Natural killer cell treated with Interleukin-12 subunit alpha and Interleukin-12 subunit beta and Interleukin-15 and Interleukin-18, amount 100 ng/mL, for 72 hours (primary cell): ENCODE results near the gene DCAF12. TPM values are rescaled to one million over a fixed set of nuclear protein-coding genes. Genes with fewer than 3 reads are reported as not detected.

Experiments
- ATAC-seq, 2 donors: fragments of 150-1000 bp; cut with Tn5 transposase in 1 of 2; sonication (Bioruptor Pico), chemical (Tn5 transposase) in 1 of 2; 2 replicates each; pipeline ENCODE4 v1.10.0; 2021
- DNase-seq: peaks from one replicate; pipeline ENCODE4 v3.0.0; 2022; ENCODE audit warnings: low spot score
- H3K27ac Mint-ChIP-seq, 2 donors: 1 replicate in 1 of 2; 2 replicates in 1 of 2; pipeline ENCODE4 v1.8.0; 2022; ENCODE audit warnings: mixed read lengths in 2 of 2, mild to moderate bottlenecking in 1 of 2, moderate library complexity in 1 of 2
- H3K27me3 Mint-ChIP-seq, 2 donors: 1 replicate in 1 of 2; 2 replicates in 1 of 2; pipeline ENCODE4 v1.8.0; 2022; ENCODE audit warnings: mixed read lengths in 2 of 2
- H3K36me3 Mint-ChIP-seq: one replicate; pipeline ENCODE4 v1.8.0; 2022; ENCODE audit warnings: mixed read lengths
- H3K4me1 Mint-ChIP-seq, 2 donors: 1 replicate in 1 of 2; 2 replicates in 1 of 2; pipeline ENCODE4 v1.8.0; 2022; ENCODE audit warnings: low read depth in 2 of 2, mixed read lengths in 2 of 2, mild to moderate bottlenecking in 1 of 2
- H3K4me3 Mint-ChIP-seq: one replicate; pipeline ENCODE4 v1.8.0; 2022; ENCODE audit warnings: mixed read lengths
- H3K9me3 Mint-ChIP-seq: 2 replicates; pipeline ENCODE4 v1.8.0; 2022; ENCODE audit warnings: mixed read lengths
- total RNA-seq, 2 donors: library from RNA; stranded (reverse); gene quantifications; one replicate each; pipeline ENCODE4 v1.2.3, GENCODE V29; 2022

Gene DCAF12
- total RNA-seq: 10 to 100 TPM; 36.5 to 54.8 TPM

DNA sequence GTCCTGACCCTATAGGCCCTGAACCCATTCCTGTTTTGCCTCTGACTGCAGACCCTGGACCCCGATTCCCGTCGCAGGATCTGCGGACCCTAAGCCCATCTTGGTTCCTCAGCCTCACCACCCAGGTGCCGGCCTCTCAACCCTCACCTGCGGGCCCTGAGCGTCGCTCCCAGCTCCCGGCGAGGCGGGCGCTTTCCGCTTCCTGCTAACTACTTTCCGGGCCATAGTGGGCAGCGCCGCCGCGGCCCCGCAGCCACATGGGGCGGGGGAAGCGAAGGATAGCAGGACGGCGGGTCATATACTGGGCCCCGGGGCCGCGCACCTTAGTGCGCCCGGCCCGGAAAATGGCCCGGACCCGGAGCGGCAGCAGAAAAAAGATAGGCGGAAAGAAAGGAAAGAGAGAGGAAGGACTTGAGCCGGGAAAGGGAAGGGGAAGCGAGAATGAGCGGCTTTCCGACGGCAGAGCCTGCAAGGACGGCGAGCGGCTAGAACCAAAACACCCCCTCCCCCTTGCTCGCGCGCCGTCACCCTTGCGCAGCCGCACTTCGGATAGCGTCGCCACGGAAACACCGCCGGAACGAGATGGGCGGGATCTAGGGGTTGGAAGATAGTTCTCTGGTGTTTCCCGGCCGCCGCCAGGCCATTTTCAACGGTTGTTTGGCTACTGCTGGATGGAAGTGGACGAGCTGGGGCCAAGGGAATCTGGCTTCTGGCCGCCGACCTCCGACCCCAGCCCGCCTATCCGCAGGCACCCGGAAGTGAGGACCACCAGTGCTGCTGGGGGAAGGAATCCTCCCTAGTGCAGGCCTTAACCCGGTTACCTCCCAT, at the start of gene DCAF12:
Gene DCAF12, minus strand, starts transcription at position 492 of the 828 bp plus-strand sequence. Its CDS starts 267 bp downstream, at position 225.
- peak; percentile 93 to 97 for ATAC-seq
- peak; percentile 92 for DNase-seq
- peak within 1 kb of the TSS; percentile 100 for H3K4me3 Mint-ChIP-seq
- H3K4me1 Mint-ChIP-seq: peaks cover 43 to 53% of the 10 kb centered on the region in 2 donors
- H3K36me3 Mint-ChIP-seq: peaks cover 27% of the 10 kb centered on the region
- H3K9me3 Mint-ChIP-seq: no peaks in the 10 kb centered on the region
- peak within 1 kb of the TSS; percentile 98 for H3K27ac Mint-ChIP-seq
- H3K27me3 Mint-ChIP-seq: no peaks in the 10 kb centered on the region

DNA sequence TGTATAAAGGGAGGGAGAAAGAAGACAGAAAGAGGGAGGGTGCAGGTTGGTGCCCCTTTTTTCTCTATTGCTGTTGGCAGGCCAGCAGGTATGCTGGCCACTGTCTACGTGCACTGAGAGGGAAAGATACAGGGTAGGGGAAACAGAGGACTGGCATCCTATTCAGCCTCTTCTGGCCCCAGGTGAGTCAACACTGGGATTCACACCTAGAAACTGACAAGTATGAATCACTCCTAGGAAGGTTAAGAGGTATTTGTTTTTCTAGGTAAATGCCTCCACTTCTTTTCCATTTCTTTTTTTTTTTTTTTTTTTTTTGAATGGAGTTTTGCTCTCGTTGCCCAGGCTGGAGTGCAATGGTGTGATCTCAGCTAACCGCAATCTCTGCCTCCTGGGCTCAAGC, 49.6 kb upstream of the DCAF12 start:
- H3K4me1 Mint-ChIP-seq: peaks cover 14 to 20% of the 10 kb centered on the region in 2 donors
- H3K27me3 Mint-ChIP-seq: no peaks in the 10 kb centered on the region
- ATAC-seq (no peak), DNase-seq (no peak)
- no peaks in the 10 kb centered on the region for H3K9me3 Mint-ChIP-seq
- H3K4me3 Mint-ChIP-seq: no peak overlapping the region
- peak overlapping the region in 1 of 2 donors; percentile 13 for H3K27ac Mint-ChIP-seq
- peaks cover 10% of the 10 kb centered on the region for H3K36me3 Mint-ChIP-seq

DNA sequence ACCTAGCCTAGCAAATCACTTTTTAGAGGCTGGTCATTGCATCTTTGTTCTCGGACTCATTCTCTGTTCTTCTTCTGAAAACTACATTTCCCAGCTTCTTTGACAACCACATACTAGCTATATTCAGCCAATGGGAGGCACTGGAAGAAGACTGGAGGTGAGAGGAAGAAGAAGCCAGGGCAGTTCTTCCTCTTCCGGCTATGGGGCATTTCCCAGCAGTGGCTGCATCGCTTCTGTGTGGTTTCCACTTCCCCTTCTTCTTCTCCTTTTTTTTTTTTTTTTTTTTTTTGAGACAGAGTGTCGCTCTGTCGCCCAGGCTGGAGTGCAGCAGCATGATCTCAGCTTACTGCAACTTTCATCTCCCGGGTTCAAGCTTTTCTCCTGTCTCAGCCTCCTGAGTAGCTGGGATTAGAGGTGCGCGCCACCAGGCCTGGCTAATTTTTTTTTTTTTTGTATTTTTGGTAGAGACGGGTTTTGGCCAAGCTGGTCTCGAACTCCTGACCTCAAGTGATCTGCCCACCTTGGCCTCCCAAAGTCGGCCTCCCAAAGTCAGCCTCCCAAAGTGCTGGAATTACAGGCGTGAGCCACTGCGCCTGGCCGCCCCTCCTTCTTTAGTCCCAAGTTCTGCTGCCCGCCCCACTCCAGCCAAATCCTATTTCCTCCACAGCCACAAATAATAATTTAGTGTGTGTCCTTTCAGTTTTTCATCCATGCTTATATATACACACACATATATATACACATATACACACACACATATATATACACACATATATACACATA, 45.4 kb upstream of the DCAF12 start:
- Mint-ChIP-seq H3K27ac (peak overlapping the region; percentile 56 to 77), H3K9me3 (no peaks in the 10 kb centered on the region), H3K36me3 (no peaks in the 10 kb centered on the region), H3K27me3 (no peaks in the 10 kb centered on the region), H3K4me1 (peaks cover 6 to 11% of the 10 kb centered on the region in 2 donors), H3K4me3 (peak overlapping the region; percentile 75)
- peak; percentile 69 for DNase-seq
- peak; percentile 75 to 87 for ATAC-seq

DNA sequence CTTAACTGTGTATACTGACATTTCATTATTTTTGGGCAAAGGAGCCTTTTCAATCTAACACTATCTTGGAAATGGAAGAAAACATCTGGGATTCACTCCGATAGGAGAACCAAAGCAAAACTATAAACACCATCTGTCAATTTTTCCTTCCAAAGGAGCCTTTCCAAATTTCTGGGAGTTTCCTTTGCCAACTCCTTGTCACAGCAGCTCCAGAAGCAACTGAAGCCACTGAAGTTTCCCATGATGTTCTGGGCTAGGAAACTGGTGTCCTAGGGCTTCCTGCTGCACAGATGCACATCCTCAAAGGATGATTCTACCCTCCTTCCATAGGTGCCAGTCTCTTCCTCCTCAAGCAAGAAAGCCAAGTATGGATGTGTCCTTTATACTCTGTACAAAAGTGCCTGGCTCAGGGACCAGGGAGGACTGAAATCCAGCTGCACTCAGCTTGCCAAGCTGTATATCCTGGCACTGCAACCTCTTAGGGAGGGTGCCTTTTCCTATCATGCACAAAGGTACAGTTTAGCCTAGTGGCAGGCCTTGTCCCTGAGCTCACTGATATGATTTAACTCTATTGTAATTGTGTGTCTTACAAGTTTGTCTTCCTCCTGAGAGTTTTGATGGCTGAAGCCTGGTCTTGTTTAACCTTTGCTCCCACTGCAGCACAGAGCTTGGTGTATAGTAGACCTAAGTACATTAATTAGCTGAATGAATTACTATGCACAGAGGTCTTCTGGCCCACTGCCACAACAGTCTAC, 43.9 kb upstream of the DCAF12 start:
- Mint-ChIP-seq H3K4me3 (no peak overlapping the region), H3K4me1 (peaks cover 6 to 11% of the 10 kb centered on the region in 2 donors), H3K27me3 (no peaks in the 10 kb centered on the region), H3K27ac (peak overlapping the region in 1 of 2 donors; percentile 47), H3K9me3 (no peaks in the 10 kb centered on the region), H3K36me3 (no peaks in the 10 kb centered on the region)
- ATAC-seq (peak in 1 of 2 donors; percentile 36), DNase-seq (no peak)

DNA sequence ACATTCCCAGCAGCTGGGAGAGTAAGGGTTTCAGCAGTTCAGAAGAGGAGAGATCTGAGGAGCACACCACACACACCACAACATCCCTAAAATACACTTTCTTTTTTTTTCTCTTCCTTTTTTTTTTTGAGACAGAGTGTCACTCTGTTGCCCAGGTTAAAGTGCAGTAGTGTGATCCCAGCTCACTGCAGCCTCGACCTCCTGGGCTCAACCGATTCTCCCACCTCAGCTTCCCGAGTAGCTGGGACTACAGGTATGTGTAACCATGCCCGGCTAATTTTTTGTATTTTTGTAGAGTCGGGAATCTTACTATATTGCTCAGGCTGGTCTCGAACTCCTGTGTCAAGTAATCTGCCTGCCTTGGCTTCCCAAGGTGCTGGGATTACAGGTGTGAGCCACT, 42.6 kb upstream of the DCAF12 start:
- Mint-ChIP-seq H3K4me1 (peaks cover 6 to 11% of the 10 kb centered on the region in 2 donors), H3K4me3 (no peak overlapping the region), H3K36me3 (no peaks in the 10 kb centered on the region), H3K9me3 (no peaks in the 10 kb centered on the region), H3K27me3 (no peaks in the 10 kb centered on the region), H3K27ac (no peak overlapping the region)
- ATAC-seq: no peak
- DNase-seq: no peak

DNA sequence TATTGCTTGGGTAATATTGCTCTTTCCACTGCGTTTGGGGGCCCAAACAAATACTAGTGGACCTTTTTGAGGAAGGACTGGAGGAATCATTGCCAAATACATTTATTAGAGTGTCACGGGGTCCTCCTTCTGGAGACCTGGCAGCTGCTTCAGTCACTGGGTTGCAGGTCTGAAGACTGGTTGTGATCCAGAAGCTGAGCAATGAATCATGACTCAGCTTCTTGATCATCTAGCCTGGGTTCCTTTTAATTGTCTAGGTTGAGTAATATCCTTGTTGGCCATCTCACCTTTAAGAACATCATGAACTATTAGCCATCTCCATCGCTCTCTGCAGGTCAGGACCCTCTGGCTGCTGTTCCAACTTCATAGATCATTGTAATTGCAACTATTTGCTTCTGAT, 36.9 kb upstream of the DCAF12 start:
- no peaks in the 10 kb centered on the region for H3K36me3 Mint-ChIP-seq
- H3K27ac Mint-ChIP-seq: no peak overlapping the region
- no peaks in the 10 kb centered on the region for H3K27me3 Mint-ChIP-seq
- H3K9me3 Mint-ChIP-seq: no peaks in the 10 kb centered on the region
- H3K4me1 Mint-ChIP-seq: peaks cover 0 to 3% of the 10 kb centered on the region in 2 donors
- no peak overlapping the region for H3K4me3 Mint-ChIP-seq
- no peak for ATAC-seq
- no peak for DNase-seq

DNA sequence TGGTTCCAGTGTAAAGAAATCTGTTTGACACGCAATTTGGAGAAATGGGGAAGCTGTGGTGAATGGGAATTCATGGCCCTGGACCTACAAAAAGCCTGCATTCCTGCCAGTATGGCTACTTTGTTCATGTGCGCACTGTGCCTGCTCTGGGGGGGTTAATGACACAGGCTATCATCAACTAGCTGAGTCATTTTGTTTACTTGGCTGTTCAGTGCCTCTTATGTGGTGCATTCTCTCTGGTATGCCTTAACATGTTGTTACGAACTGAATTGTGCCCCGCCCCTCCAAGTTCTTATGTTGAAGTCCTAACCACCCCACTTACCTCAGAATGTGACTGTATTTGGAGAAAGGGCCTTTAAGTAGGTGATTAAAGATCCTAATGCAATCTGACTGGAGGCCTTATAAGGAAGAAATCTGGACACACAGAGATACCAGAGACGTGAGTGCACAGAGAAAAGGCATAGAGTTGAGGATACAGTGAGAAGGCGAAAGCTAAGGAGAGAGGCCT, 31.9 kb upstream of the DCAF12 start:
- Mint-ChIP-seq H3K9me3 (no peaks in the 10 kb centered on the region), H3K27me3 (no peaks in the 10 kb centered on the region), H3K4me3 (no peak overlapping the region), H3K36me3 (no peaks in the 10 kb centered on the region), H3K27ac (no peak overlapping the region), H3K4me1 (peaks cover 0 to 2% of the 10 kb centered on the region in 2 donors)
- ATAC-seq (no peak), DNase-seq (no peak)

DNA sequence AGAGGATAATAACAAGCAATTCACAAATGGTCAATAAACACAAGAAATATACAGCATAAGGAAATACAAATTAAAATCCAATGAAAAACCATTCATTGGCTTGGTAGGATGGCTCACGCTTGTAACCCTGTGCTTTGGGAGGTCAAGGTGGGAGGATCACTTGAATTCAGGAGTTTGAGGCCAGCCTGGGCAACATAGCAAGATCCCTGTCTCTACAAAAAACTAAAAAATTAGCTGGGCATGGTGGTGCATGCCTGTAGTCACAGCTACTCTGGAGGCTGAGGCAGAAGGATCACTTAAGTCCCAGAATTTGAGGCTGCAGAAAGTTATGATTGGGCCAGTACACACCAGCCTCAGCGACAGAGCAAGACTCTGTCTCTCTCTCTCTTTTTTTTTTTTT, 31.4 kb upstream of the DCAF12 start:
- H3K4me1 Mint-ChIP-seq: no peaks in the 10 kb centered on the region
- ATAC-seq (no peak), DNase-seq (no peak)
- no peaks in the 10 kb centered on the region for H3K27me3 Mint-ChIP-seq
- H3K36me3 Mint-ChIP-seq: no peaks in the 10 kb centered on the region
- no peak overlapping the region for H3K4me3 Mint-ChIP-seq
- no peak overlapping the region for H3K27ac Mint-ChIP-seq
- no peaks in the 10 kb centered on the region for H3K9me3 Mint-ChIP-seq

DNA sequence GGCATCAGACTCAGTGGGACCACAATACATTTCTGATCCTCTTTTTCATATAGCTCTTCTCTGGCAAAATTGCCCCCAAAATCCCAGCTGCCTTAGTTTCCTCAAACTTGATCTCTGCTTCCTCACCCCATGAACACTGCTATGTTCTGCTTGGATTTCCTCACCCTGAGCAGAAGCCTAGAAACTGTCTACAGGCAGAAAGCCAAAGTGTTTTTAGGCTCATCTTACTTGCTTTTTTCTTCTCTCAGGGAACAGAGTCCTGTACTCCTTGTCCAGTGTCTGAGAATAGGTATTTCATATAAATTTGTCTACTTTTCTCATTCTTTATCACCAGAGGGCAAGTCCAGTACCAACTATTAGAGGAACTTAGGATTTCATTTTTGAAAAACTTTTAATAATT, 30.8 kb upstream of the DCAF12 start:
- no peak for DNase-seq

DNA sequence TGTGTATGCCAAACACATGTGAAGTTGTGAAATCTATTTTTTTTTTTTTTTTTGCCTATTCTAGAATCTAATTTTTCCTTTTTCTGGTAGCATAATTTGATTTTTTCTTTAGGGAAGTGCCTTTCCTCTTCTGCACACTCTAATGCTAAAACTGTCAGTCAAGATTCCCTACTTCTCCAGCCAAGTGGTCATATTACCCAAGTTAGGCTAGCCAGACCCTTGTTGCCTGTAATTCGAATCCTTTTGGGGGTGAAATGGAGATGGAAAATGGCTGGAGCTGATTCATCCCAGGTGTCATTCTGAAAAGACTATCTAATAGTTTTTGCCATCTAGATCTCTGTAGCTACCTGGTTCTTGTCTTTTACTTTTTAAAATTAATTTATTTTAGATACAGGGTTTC, 27.6 kb upstream of the DCAF12 start:
- Mint-ChIP-seq H3K4me1 (no peaks in the 10 kb centered on the region), H3K27ac (no peak overlapping the region), H3K27me3 (no peaks in the 10 kb centered on the region), H3K36me3 (no peaks in the 10 kb centered on the region), H3K9me3 (no peaks in the 10 kb centered on the region), H3K4me3 (no peak overlapping the region)
- ATAC-seq (no peak), DNase-seq (no peak)

More for the DNA sequence above, 30.8 kb upstream of the DCAF12 start:
- ATAC-seq: no peak
- Mint-ChIP-seq H3K36me3 (no peaks in the 10 kb centered on the region), H3K27me3 (no peaks in the 10 kb centered on the region), H3K9me3 (no peaks in the 10 kb centered on the region), H3K4me1 (no peaks in the 10 kb centered on the region), H3K27ac (no peak overlapping the region), H3K4me3 (no peak overlapping the region)

DNA sequence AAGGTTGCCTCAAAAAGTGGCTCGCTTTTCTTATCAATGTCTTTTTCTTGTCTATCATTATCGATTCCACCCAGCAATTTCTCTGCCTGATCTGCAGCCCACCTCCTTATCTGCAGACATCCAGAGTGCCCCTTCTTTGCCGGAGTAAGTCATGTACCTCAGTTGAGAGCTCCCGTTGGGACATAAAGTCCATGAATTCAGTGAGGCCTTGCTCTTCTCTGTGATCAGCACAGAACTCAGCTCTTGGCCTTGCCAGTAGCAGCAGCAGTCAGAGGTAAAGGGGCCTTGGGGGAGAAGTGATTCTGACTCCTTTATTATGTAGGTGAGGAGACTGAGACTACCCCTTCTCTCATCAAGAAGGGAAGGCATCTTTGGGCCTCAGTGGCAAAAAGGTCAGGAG, 24.9 kb upstream of the DCAF12 start:
- ATAC-seq (no peak), DNase-seq (no peak)
- Mint-ChIP-seq H3K4me3 (no peak overlapping the region), H3K36me3 (no peaks in the 10 kb centered on the region), H3K9me3 (no peaks in the 10 kb centered on the region), H3K27ac (no peak overlapping the region), H3K27me3 (no peaks in the 10 kb centered on the region), H3K4me1 (no peaks in the 10 kb centered on the region)

DNA sequence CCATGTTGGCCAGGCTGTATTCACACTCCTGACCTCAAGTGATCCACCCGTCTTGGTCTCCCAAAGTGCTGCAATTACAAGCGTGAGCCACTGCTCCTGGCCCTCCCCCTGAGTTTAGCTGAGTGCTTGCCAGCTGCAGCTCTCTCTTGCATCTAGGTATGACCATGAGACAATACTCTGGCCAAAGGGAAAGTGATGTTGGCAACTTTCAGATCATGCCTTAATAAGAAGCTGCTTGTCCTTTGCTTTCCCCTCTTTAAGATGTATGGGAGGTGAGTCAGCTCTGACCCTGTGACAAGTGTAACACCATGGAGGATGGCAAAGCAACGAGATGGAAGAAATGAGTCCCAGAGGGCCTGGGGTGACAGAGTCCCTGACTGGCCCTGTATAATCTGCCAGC, 18.7 kb upstream of the DCAF12 start:
- no peaks in the 10 kb centered on the region for H3K9me3 Mint-ChIP-seq
- DNase-seq (no peak), ATAC-seq (peak; percentile 73 to 75)
- no peak overlapping the region for H3K4me3 Mint-ChIP-seq
- H3K27me3 Mint-ChIP-seq: no peaks in the 10 kb centered on the region
- no peak overlapping the region for H3K27ac Mint-ChIP-seq
- peaks cover 5 to 6% of the 10 kb centered on the region in 2 donors for H3K4me1 Mint-ChIP-seq
- H3K36me3 Mint-ChIP-seq: no peaks in the 10 kb centered on the region

DNA sequence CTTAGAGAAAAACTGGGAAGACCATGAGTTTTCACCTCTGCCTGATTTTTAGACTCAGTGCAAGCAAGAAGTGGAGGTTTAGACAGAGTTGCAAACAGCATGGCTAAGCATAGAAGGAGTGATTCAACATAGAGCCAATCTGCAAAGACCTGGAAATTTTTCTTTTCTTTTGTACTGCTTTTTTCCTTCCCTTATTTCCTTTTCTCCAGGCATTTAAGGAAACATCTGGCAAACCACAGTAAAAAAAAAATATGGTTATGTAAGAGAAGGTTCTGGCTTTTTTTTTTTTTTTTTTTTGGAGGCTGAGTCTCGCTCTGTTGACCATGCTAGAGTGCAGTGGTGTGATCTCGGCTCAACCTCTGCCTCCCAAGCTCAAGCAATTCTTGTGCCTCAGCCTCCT, 16.6 kb upstream of the DCAF12 start:
- DNase-seq (no peak), ATAC-seq (no peak)
- H3K4me1 Mint-ChIP-seq: peaks cover 5 to 6% of the 10 kb centered on the region in 2 donors
- no peak overlapping the region for H3K4me3 Mint-ChIP-seq
- H3K9me3 Mint-ChIP-seq: no peaks in the 10 kb centered on the region
- H3K27me3 Mint-ChIP-seq: no peaks in the 10 kb centered on the region
- no peaks in the 10 kb centered on the region for H3K36me3 Mint-ChIP-seq
- H3K27ac Mint-ChIP-seq: no peak overlapping the region
